ENCODE measurements around the gene SHFL. TPM values are rescaled to one million over a fixed set of nuclear protein-coding genes. Genes with fewer than 3 reads are reported as not detected.

SHFL gene
- total RNA-seq, 1 experiment from 2014 or later, result 21.1 TPM

DNA sequence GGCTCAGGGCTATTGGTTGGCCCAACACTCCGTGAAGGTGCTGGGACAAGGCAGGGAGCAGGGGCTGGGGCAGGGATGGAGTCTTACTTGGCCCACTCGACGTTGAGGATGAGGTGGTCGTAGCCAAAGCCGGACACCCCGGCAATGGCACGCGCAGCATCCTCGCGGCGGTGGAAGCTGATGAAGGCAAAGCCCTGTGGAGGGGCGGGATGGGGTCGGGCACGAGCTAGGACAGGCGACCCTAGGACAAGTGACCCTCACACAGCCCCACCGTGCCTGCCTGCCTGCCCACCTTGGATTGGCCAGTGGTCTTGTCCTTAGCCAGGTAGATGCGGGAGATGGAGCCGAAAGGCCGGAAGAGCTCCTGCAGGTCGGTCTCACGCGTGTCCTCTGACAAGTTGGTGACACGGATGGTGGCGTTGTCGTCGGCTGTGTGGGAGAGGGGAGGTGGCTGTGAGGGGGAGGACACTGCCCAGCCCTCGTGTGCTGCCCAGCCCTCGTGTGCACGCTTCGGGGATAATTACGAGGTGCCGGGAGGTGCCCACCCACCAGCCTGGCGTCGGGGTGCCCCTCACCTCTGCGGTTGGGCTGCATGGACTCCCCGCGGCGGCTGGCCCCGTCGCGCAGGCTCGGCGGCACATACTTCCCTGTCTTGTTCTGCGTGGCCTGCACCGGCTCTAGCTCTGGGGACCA is 29.4 kb downstream of the SHFL start:
- H2BK120ac ChIP-seq (ENCODE audit: low read depth, low read length, poor library complexity, severe bottlenecking), result no peak overlapping the region
- H3K23ac ChIP-seq (ENCODE audit: insufficient read length, low read depth, low read length), result no peak overlapping the region
- no peak overlapping the region for H2BK15ac ChIP-seq (ENCODE audit: low read depth, low read length)
- H3K36me3 Mint-ChIP-seq (ENCODE audit: insufficient read depth in 1 of 3, low read depth in 3 of 3), result peaks cover 18 to 69% (median 44%) of the 10 kb centered on the region in 3 experiments; a peak in 6 of 7 replicates
- H3K9ac ChIP-seq (ENCODE audit: extremely low read depth, insufficient read length, low read length), result no peak overlapping the region
- TF ChIP-seq, protein P1, sequence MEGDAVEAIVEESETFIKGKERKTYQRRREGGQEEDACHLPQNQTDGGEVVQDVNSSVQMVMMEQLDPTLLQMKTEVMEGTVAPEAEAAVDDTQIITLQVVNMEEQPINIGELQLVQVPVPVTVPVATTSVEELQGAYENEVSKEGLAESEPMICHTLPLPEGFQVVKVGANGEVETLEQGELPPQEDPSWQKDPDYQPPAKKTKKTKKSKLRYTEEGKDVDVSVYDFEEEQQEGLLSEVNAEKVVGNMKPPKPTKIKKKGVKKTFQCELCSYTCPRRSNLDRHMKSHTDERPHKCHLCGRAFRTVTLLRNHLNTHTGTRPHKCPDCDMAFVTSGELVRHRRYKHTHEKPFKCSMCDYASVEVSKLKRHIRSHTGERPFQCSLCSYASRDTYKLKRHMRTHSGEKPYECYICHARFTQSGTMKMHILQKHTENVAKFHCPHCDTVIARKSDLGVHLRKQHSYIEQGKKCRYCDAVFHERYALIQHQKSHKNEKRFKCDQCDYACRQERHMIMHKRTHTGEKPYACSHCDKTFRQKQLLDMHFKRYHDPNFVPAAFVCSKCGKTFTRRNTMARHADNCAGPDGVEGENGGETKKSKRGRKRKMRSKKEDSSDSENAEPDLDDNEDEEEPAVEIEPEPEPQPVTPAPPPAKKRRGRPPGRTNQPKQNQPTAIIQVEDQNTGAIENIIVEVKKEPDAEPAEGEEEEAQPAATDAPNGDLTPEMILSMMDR (conservative IDR thresholded peaks at IDR 0.05), result no peak
- H3K56ac ChIP-seq (ENCODE audit: insufficient read length, low read depth, low read length), result no peak overlapping the region
- no CpG with 5 or more reads among the region's 45 CpGs for WGBS (ENCODE audit: extremely low coverage, insufficient read length, low lambda C conversion rate)
- no peaks in the 10 kb centered on the region for H3K79me1 ChIP-seq (ENCODE audit: insufficient read depth, low read depth, low read length, poor library complexity, severe bottlenecking)
- H3K9me3 ChIP-seq (ENCODE audit: control insufficient read depth, low read depth, low read length), result no peaks in the 10 kb centered on the region
- H2BK12ac ChIP-seq (ENCODE audit: insufficient read length, low read depth, low read length), result no peak overlapping the region
- no peak overlapping the region for H3K27ac Mint-ChIP-seq
- H3K18ac ChIP-seq (ENCODE audit: insufficient read length, low read depth, low read length), result no peak overlapping the region
- no peak overlapping the region for H2BK20ac ChIP-seq (ENCODE audit: low read depth, low read length, poor library complexity, severe bottlenecking)
- H4K5ac ChIP-seq (ENCODE audit: insufficient read length, low read depth, low read length), result no peak overlapping the region
- H2BK5ac ChIP-seq (ENCODE audit: insufficient read length, low read length), result no peak overlapping the region
- no peak overlapping the region for H4K8ac ChIP-seq (replicated peaks; ENCODE audit: insufficient read length, low read depth, low read length)
- no peaks in the 10 kb centered on the region for H4K20me1 ChIP-seq (ENCODE audit: control insufficient read depth, insufficient read depth, insufficient read length)
- H3T11ph ChIP-seq (ENCODE audit: low read length), result no peak overlapping the region
- H2AK5ac ChIP-seq (ENCODE audit: insufficient read length, low read length), result no peak overlapping the region
- no peak overlapping the region for H3K4me2 ChIP-seq (ENCODE audit: insufficient read depth, insufficient read length, low read length)
- peaks cover 3% of the 10 kb centered on the region; the same call in 1 of the 2 replicates for H3K79me2 ChIP-seq (ENCODE audit: insufficient read depth, low read length)
- no peaks in the 10 kb centered on the region; a peak in 1 of 5 replicates for H3K9me3 Mint-ChIP-seq
- H3K27me3 ChIP-seq (ENCODE audit: insufficient read depth, low read length), result no peaks in the 10 kb centered on the region
- no peak overlapping the region for H2AFZ ChIP-seq (ENCODE audit: low read length)
- no peak overlapping the region for H3K4ac ChIP-seq (ENCODE audit: low read depth, low read length)
- H3K14ac ChIP-seq (ENCODE audit: insufficient read depth, low read length), result no peak overlapping the region
- no peak overlapping the region for H3K4me3 Mint-ChIP-seq
- H3K4me1 Mint-ChIP-seq, result peaks cover 6 to 12% of the 10 kb centered on the region in 2 experiments
- no peaks in the 10 kb centered on the region; the same call in 1 of the 2 replicates for H3K27me3 Mint-ChIP-seq (ENCODE audit: low read depth)
- H3K4me1 ChIP-seq (ENCODE audit: insufficient read depth, low read length), result no peaks in the 10 kb centered on the region
- H4K91ac ChIP-seq (ENCODE audit: insufficient read length, low read depth, low read length), result no peak overlapping the region
- peaks cover 6% of the 10 kb centered on the region for H3K23me2 ChIP-seq (ENCODE audit: insufficient read length, low read depth, low read length, poor library complexity, severe bottlenecking)
- no peak overlapping the region for H3K27ac ChIP-seq (ENCODE audit: insufficient read length, low read depth, low read length)
- DNase-seq, result no peak

Measured in H9 (cell line).